Iris pigment epithelial cell (primary cell): ENCODE data around the gene NAV2.

Experiments used
- DNase-seq: peaks from one replicate; pipeline ENCODE4 v3.0.0-alpha.2; 2011; ENCODE audit warnings: low read depth

Gene NAV2

DNA sequence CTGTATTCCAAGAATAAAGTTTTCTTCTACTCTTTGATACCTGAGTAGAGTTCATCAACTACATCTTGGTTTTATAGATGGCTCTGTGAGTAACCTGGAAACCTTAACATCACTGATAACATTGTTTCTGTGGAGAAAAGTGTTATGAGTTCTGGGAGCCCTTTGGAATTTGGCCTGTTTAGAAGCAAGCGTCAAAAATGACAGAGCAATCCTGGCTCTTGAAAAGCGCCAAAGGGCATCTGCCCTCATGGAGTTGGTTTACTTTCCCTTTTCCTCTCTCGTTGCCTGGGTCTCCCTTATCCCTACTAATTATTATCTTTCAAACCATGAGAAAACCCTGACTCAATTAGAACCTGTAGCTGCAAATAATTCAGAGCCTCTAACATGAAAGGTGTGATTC lies 307.6 kb downstream of the NAV2 start:
- no peak for DNase-seq

GRCh38 chr11:20020716-20021115 lies 308.1 kb downstream of the NAV2 start:
- no peak for DNase-seq

DNA sequence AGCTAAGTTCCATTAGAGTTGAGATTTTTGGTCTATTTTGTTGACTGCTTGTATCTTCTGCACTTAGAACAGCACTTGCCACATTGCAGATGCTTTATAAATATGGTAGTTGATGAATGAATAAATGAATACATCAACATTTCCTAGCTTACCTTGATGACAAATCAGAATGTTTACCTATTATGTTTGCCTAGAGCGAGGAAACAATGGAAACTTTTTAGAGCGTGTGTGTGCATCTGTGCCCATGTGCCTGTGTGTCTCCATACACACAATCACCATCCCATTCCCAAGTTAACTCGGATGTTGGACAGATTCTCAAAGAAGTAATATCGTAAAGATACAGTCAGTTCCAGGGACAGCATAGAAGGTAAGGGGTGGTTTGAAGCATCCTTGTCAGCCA lies 308.6 kb downstream of the NAV2 start:
- DNase-seq = no peak

- no peak for DNase-seq
Measured at GRCh38 chr11:20021771-20022362, 309.2 kb downstream of the NAV2 start.

DNA sequence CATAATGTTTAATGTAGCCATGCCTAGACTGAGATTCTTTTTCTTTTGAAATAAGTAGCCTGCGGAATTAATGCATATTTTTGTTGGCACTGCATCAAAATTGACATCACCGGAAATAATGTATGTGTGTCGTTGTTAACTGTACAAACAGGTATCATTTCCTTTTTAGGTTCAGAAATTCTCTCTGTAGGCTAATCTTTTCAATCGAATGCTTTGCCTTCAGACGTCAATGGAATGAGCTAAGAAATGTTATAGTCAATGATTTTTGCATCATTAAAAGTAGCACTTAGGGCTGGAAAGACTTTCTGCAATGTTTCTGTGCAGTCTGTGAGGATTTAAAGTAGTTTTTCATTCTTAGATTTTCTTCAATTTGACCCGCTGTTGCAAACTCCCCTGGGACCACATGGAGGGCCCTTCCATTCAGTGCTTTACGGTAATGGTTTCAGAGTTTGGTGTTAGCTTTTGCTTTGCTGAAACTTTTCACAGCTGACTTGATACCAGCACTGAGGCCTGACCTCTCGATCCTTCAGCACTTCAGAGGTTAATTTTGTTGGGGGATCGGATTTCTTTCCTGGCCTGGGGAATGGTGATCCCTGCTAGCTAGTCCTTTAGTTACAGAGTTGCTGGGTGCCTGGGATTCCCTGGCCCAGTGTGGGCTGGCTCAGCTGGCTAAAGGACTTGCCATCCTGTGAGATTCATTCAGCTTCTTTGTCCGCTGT lies 309.9 kb downstream of the NAV2 start:
- DNase-seq = peak; percentile 80

- no peak for DNase-seq
Measured at GRCh38 chr11:20023082-20023426, 310.4 kb downstream of the NAV2 start.

- DNase-seq = no peak
Measured at GRCh38 chr11:20024172-20024935, 311.7 kb downstream of the NAV2 start.

DNA sequence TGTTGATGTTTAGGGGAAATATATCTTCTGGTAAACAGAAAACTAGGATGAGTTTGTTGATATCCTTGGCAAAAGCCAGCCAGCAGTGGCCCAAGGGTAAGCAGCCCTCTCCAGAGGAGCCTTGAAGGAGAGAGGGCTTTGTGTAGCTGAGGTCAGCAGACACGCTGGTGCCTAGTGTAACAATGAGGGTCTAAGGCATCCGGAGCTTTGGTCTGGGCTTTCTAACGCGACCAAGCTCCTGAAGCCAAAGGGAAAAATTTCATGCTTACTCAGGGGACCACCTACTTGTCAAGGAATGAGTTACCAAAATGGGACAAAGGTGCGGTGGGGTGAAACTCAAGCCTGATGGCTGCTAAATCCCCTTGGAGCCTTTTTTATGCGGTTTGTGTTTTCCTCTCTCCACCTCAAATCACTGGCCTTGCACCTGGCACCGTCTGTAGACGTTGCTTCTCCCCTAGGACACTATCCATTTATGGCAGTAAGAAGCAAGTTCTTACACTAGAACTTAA lies 312.7 kb downstream of the NAV2 start:
- DNase-seq = no peak

- DNase-seq = no peak
Measured at GRCh38 chr11:20026629-20027555, 314.3 kb downstream of the NAV2 start.

- no peak for DNase-seq
Measured at GRCh38 chr11:20027556-20028013, 314.9 kb downstream of the NAV2 start.

- DNase-seq = no peak
Measured at GRCh38 chr11:20029193-20029592, 316.6 kb downstream of the NAV2 start.

DNA sequence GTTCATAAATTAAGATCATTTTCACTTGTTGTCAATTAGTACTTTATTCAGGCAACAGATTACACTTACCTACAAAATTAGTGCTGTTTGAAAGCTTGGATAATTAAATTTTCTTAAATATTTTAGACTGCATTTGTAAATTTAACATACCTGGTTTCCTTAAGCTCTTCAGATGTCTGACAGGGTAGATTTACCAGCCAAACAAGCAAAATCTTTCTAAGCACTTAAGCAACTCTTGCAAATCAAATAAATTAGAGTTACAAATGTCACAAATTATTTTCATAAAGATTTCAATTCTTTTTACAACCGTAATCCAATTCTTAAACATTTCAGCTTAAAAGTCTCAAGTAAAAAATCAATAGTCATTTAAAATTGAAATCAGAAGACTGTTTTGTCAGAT lies 317.8 kb downstream of the NAV2 start:
- no peak for DNase-seq

- DNase-seq = peak; percentile 81
Measured at GRCh38 chr11:20031155-20032001, 318.7 kb downstream of the NAV2 start.

DNA sequence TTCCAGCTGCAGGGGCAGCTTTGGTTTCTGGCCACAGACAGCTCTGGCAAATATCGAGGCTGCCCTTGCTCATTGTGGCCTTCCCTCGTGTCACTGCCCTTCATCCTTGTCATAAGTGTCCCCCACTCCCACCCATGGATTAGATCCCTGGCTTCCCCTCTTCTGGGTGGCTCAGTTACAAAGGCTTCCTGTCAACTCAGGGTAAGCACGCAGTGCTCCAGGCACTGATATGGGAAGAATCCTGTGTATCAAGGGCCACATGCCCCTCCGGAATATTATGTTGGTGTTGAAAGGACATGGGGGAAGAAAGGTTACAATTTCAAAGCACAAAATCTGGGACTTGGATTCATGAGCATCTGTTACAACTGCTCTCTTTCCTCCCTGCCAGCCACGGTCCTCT lies 319.5 kb downstream of the NAV2 start:
- no peak for DNase-seq

GRCh38 chr11:20032577-20033260 lies 320.1 kb downstream of the NAV2 start:
- no peak for DNase-seq

- DNase-seq = no peak
Measured at GRCh38 chr11:20033806-20034205, 321.2 kb downstream of the NAV2 start.

- no peak for DNase-seq
Measured at GRCh38 chr11:20034941-20035340, 322.3 kb downstream of the NAV2 start.

DNA sequence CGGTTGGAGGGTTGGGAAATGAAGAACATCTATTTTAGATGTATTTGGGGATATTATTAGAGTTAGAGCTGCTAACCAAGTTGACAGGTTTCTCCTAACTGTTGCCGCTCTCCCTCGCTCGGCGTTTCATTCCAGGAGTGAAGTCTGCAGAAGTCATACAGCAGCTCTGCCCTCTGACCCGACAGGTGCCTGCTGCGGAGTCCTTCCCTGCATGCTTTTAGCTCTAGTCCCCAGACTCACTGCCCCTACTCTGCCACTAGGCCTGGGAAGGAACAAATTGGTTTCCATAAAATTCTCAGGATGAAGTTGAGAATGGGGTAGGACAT lies 322.7 kb downstream of the NAV2 start:
- no peak for DNase-seq

DNA sequence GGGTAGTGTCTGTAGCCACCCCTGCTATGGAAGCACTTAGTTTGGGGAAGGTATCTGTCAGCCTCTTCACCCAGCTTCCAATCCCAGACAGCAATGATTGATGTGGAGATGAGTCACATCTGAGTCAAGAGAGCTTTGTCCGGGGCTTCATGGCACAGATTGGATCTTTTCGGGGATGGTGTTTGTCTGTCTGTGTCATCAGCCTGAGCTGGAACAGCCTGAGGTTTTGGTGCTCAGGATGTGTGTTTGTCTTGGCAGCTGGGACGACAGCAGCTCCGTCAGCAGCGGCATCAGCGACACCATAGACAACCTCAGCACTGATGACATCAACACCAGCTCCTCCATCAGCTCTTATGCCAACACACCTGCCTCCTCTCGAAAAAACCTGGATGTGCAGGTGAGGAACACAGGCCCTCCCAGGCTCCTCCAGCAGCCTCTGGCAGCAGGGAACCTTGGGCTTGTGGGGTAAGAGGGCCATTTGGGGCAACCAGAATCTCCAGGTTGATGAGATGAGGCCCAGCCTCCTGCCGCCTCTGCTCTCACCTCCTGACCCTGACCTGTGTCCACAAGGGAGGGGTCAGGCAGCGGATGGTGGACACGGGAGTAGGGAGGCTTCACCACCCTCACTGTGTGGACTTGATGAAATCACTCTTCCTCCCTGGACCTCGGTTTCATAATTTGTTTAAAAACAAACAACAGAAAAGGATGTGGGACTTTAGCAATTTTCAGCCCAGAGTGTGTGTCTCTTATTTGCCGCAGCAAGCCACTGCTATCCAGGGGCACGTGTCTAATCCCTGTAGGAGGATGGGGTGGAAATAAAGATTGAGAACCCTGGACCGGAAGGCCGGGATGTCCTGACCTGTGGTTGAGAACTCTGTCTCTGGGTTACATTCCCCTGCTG lies 323.3 kb downstream of the NAV2 start:
- DNase-seq = peak; percentile 96
